HL-60 (cell line): Measurements from ENCODE around the gene EEF1AKMT1.

Source experiments
- DNase-seq, 2 experiments: peaks; one replicate each; pipeline ENCODE4 v3.0.0-alpha.2; 2010 to 2020; ENCODE audit warnings: low read depth in 1 of 2, low spot score in 1 of 2
- H3K27ac ChIP-seq: fragments of 250-450 bp; sonication (Bioruptor Pico); replicated peaks from 2 replicates; pipeline ENCODE4 v1.5.1; 2020; ENCODE audit warnings: mild to moderate bottlenecking, moderate library complexity
- H3K27me3 ChIP-seq: fragments of 250-450 bp; sonication (Bioruptor Pico); 2 replicates; pipeline ENCODE4 v1.5.1; 2021; ENCODE audit warnings: mild to moderate bottlenecking, moderate library complexity; ENCODE audit not compliant: insufficient read depth, poor library complexity, severe bottlenecking
- H3K4me3 ChIP-seq: replicated peaks from 2 replicates; pipeline ENCODE4 v1.5.1; 2011; ENCODE audit warnings: mild to moderate bottlenecking, control low read depth, low read length; ENCODE audit not compliant: insufficient read depth
- GABPA ChIP-seq: IDR thresholded peaks from 2 replicates; pipeline ENCODE4 v1.6.1; 2012; ENCODE audit warnings: low read depth
- POLR2AphosphoS5 ChIP-seq: IDR thresholded peaks from 2 replicates; pipeline ENCODE4 v1.6.1; 2012; ENCODE audit warnings: low read depth
- SPI1 ChIP-seq: IDR thresholded peaks from 2 replicates; pipeline ENCODE4 v1.6.1; 2012; ENCODE audit warnings: low read depth, mild to moderate bottlenecking, borderline replicate concordance
- TF ChIP-seq, protein P1 (sequence below): IDR thresholded peaks from one replicate; pipeline ENCODE4 v1.5.1; 2011; ENCODE audit warnings: low read length, control low read depth, inconsistent platforms; ENCODE audit not compliant: insufficient read depth
- TF ChIP-seq, protein P2 (sequence below): IDR thresholded peaks from 2 replicates; pipeline ENCODE4 v1.6.1; 2012; ENCODE audit warnings: low read depth; ENCODE audit not compliant: insufficient replicate concordance

EEF1AKMT1 gene

DNA sequence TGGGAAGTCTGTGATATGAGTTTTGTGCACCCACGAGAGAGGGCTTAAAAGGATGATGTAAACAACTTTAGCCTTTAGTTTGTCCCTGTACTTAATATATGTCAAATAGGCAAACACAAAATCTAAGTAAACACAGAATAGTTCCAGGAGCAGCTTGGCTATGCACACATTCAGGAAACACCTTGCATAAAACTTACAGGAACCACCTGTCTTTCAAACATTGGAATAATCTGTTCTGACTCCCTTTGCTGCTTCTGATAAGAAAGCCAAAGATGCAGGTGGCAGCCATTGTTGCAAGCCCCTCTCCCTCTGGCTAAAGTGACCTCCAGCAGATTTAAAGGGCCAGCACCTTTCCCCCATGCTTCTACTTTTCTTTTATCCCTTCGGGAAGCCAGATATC, 4.7 kb downstream of the EEF1AKMT1 start:
- H3K27me3 ChIP-seq = no peaks in the 10 kb centered on the region
- H3K27ac ChIP-seq = no peak overlapping the region
- no peak overlapping the region for H3K4me3 ChIP-seq
- DNase-seq = no peak
- no peak for TF ChIP-seq POLR2AphosphoS5
- TF ChIP-seq, protein P1, sequence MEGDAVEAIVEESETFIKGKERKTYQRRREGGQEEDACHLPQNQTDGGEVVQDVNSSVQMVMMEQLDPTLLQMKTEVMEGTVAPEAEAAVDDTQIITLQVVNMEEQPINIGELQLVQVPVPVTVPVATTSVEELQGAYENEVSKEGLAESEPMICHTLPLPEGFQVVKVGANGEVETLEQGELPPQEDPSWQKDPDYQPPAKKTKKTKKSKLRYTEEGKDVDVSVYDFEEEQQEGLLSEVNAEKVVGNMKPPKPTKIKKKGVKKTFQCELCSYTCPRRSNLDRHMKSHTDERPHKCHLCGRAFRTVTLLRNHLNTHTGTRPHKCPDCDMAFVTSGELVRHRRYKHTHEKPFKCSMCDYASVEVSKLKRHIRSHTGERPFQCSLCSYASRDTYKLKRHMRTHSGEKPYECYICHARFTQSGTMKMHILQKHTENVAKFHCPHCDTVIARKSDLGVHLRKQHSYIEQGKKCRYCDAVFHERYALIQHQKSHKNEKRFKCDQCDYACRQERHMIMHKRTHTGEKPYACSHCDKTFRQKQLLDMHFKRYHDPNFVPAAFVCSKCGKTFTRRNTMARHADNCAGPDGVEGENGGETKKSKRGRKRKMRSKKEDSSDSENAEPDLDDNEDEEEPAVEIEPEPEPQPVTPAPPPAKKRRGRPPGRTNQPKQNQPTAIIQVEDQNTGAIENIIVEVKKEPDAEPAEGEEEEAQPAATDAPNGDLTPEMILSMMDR = no peak
- TF ChIP-seq GABPA = no peak
- no peak for TF ChIP-seq SPI1
- TF ChIP-seq, protein P2, sequence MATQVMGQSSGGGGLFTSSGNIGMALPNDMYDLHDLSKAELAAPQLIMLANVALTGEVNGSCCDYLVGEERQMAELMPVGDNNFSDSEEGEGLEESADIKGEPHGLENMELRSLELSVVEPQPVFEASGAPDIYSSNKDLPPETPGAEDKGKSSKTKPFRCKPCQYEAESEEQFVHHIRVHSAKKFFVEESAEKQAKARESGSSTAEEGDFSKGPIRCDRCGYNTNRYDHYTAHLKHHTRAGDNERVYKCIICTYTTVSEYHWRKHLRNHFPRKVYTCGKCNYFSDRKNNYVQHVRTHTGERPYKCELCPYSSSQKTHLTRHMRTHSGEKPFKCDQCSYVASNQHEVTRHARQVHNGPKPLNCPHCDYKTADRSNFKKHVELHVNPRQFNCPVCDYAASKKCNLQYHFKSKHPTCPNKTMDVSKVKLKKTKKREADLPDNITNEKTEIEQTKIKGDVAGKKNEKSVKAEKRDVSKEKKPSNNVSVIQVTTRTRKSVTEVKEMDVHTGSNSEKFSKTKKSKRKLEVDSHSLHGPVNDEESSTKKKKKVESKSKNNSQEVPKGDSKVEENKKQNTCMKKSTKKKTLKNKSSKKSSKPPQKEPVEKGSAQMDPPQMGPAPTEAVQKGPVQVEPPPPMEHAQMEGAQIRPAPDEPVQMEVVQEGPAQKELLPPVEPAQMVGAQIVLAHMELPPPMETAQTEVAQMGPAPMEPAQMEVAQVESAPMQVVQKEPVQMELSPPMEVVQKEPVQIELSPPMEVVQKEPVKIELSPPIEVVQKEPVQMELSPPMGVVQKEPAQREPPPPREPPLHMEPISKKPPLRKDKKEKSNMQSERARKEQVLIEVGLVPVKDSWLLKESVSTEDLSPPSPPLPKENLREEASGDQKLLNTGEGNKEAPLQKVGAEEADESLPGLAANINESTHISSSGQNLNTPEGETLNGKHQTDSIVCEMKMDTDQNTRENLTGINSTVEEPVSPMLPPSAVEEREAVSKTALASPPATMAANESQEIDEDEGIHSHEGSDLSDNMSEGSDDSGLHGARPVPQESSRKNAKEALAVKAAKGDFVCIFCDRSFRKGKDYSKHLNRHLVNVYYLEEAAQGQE = no peak

DNA sequence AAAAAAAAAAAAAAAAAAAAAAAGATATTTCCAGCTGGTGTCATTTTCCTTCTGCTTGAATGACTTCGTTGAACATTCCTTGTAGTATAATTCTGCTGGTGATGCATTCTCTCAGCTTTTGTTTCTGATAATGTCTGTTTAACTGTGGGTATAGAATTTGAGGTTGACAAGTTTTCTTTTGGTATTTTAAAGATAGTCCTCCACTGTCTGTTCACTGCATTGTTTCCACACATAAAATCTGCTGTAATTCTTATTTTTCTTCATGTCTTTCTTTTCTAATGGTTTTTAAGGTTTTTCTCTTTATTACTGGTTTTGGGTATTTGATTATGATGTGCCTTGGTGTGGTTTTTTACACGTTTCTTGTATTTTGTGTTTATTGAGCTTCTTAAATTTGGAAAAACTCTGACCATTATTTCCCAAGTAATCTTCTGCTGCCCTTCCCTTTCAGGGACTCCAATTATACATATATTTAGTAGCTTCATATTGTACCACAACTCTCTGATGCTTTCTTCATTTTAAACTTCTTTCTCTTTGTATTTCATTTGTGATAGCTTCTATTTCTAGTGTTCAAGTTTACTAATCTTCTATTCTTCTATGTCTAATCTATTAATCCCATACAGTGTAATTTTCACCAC, 6.3 kb downstream of the EEF1AKMT1 start:
- TF ChIP-seq SPI1 = no peak
- TF ChIP-seq, protein P1 = no peak
- TF ChIP-seq, protein P2 = no peak
- TF ChIP-seq GABPA = no peak
- no peak for TF ChIP-seq POLR2AphosphoS5
- no peak for DNase-seq
- no peaks in the 10 kb centered on the region for H3K27me3 ChIP-seq

DNA sequence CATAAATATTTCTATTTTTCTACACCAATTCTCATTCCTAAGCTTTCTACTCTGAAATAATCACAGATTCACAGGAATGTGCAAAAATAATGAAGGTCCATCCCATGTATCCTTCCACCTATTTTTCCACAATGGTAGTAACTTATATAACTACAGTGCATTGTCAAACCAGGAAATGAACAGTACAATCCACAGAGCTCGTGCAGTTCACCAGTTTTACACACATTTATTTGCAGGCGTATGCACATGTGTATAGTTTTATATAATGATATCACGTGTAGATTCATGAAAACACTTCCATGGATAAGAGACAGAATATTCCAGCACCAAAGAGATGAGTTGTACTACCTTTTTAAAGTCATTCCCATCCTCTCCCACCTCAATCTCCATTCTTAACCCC, 12.9 kb downstream of the EEF1AKMT1 start:
- no peaks in the 10 kb centered on the region for H3K27me3 ChIP-seq
- TF ChIP-seq, protein P2 = no peak
- TF ChIP-seq GABPA (no peak), SPI1 (no peak), POLR2AphosphoS5 (no peak)
- TF ChIP-seq, protein P1 = no peak
- DNase-seq = no peak
- H3K4me3 ChIP-seq = no peak overlapping the region
- H3K27ac ChIP-seq = no peak overlapping the region

More for the DNA sequence above, 6.3 kb downstream of the EEF1AKMT1 start:
- Histone ChIP-seq H3K4me3 (no peak overlapping the region), H3K27ac (no peak overlapping the region)
